Occipital lobe (tissue), 2 donors: ENCODE results near the gene CCDC27. TPM values are rescaled to one million over a fixed set of nuclear protein-coding genes. Genes with fewer than 3 reads are reported as not detected.

Source experiments
- DNase-seq: peaks from one replicate; lab custom pipeline; 2025; lab: John Stamatoyannopoulos, UW
- total RNA-seq: library from RNA; depleted of rRNA; stranded (reverse); fragments of >200 nt; gene quantifications from one replicate; pipeline ENCODE4 v1.2.3, GENCODE V29; 2014

CCDC27 gene
- total RNA-seq, 1 donor from 2014 or later: not detected

DNA sequence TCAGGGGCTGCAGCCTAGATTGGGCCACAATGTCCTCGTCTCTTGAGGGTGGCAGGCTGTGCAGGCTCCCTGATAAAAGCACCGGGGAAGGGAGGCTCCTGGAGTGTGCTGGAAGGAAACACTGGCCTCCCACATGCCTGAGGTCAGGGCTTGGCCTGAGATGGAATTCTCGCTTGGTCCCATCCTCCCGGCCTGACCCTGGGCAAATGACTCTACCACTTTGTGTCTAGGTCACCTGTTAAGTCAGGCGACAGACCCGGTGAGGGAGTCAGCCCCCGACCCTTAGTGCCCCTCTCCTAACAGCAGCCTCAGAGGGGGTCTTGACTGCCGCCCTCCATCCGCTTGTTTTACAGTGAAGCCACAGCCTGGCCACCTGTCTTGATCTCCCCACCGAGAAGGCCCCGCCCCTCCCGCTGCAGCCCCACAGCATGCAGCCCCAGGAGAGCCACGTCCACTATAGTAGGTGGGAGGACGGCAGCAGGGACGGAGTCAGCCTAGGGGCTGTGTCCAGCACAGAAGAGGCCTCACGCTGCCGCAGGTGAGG is 22.8 kb downstream of the CCDC27 start:
- no peak for DNase-seq

DNA sequence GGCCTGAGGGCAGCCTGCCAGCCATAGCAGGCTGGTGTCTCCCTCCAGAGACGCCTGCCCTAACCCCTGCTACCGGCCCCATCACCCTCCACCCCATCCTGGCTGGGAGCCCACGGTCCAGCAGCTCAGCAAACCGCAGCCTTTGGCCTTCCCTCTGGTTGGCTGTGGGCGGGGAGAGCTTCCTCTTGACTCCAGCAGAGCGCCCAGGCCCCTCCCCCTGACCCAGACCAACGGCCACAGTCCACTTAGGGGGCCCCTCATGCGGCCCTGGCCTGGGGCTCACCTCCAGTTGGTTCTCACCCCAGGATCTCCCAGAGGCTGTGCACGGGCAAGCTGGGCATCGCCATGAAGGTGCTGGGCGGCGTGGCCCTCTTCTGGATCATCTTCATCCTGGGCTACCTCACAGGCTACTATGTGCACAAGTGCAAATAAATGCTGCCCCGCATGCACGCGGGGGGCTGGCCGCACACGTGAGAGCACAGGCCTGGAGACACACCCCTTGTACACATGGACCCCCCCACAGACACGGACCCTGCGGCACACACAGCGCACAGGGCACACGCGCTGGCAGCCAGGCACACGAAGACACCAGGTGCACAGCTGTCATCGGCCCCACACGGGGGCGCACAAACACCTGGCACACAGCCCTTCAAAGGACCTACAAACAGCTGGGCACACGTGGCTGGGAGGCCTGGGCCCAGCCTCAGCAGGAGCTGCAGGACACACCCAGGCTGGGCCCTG is 23.4 kb downstream of the CCDC27 start:
- DNase-seq: no peak

DNA sequence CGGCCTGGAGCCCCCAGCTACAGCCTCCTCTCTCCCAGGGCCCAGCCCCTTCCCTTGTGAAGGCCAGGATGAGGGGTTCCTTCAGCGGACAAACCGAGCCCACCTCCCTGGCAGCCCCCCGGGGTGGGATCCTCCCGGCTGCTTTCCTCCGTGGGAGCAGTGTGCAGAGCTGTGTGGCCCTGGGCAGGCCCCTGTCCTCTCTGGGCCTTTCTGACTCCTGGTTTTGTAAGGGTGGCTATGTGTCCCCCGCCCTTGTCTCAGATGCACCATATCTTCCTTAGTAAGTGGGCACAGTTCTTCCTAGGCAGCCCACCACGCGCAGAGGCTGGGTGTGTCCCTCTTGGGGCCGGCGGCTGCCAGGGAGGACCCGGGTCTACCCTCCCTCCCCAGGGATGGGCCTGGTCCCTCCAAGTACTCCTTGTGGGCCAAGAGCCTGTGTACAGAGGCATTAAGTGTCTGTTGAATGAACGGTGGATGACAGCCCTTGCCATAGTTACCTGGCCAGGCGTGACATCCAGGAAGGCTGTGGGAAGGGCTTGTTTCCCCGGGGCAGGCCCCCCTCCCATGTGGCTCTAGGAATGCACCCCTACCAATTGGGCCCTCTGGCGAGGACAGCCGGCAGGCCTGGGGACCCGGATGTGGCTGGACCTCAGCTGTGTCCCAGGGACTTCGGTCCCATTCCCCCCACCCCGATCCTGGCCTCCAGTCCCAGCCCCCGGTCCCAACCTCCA is 24.1 kb downstream of the CCDC27 start:
- DNase-seq: no peak

DNA sequence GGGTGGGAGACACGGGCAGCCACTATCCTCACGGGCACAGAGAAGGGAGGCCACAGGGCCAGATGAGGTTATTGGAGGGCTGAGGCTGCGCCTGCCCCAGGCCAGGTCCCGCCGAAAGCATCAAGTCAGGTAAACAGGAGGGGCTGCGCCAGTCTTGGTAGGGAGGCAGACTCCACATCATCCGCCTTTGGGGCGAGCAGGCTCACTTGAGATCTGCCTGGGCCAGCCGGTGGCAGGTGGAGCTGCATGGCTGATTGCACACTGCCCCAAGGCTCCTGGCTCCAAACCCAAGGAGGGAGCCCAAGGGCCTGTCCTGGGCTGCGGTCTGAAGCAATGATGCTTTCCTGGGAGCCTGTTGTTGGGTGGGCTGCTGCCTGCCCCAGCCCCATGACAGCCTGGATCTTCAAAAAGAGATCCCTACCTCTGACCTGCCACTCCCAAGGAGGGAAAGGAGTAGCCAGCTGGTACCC is 24.9 kb downstream of the CCDC27 start:
- no peak for DNase-seq

DNA sequence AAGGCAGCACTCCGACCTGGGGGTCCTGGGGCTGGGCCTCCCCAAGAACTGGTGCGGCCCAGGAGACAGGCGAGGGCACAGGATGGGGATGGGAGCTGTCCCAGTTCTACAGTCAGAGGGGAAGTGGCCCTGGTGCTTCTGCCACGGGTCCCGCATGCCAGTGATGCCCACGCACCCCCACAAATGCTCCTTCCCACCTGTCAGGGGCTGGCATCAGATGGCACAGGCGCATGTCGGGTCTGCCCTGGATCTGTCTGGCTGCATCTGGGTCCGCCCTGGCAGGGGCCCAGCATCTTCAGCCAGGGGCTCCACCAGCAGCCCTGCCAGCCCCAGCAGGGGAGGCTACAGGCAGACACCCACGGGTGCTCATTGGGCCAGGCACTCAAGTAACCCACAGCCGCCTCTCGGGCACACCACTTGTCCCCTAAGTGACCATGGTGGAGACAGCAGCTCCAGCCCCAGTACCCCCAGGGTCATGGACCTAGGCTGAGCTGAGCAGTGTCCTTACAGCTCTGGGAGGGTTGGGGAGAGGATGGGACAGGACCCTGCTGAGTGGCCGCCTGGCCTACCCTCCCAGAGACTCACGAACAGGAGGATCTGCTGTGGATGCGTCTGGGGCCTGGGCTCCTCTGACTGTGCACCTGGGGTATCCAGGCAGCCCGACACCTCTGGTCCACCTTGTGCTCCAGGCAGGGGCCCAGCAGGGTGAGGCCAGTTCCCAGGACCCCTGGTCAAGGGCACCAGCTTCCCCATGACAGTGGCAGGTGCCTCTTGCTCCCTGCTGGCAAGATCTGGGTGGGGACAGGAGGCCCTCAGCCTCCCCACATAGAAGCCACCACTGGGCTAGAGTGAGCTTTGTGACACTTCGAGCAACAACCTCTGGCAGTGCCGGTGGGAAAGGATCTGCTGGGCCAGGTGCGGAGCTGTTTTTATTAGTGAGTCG is 25.7 kb downstream of the CCDC27 start:
- DNase-seq: no peak

DNA sequence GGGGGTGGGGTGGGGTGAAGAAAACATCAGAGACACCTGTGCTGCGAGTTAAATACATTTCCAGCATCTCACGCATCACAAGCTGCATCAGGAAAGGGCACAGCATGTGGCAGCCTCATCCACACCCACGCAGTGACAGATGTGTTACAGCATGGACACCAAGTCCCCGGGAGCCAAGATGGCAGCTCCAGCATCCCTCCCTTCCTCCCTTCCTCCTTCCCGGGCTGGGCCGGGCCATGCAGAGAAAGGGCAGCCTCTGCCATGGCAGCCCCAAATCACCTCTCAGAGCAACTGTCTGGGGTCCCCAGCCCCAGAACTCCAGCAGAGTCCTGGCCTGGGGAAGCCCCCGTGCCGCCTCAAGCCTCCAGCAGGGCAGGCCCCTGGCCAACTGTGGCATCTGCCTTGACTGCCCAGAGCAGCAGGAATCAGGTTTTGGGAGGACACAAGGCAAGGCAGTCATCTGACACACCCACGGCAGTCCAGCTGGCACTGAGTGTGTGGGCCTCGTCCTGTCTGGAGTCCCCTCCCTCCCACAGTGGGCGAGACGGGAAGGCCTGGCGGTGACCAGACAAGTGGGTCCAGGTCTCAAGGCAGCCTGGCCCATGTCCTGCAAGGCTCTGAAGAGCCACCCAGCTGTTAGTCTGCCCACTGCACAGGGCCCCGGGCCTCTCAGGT is 26.5 kb downstream of the CCDC27 start:
- DNase-seq: peak; percentile 36

DNA sequence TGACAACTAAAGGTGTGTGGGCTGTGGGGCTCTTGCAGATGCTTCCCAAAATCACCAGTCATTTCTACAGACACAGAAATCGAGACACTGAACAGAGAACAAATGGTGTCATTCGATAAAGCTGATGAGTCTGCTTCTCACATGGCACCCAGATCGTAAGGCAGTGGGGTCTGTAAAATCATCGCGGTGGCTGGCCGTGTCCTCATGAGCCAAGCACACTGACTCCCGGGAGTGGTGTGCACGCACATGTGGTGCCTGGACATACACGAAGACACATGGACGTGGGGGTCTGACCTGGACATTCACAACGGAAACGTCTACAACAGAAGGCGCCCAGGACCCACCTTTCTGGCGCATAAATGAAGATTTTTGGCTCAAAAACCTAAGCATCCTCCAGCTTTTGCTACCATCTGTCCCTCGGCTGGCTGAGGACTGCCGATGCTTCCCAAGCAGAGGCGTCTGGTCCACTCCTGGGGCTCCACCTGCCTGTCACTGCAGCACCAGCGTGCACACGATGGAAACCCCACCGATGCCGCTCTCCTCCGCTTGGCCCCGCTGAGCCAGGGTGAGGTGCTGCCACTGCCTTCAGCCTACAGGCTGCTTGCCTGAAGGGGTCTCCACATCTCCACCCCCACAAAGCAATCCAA is 27.1 kb downstream of the CCDC27 start:
- no peak for DNase-seq

DNA sequence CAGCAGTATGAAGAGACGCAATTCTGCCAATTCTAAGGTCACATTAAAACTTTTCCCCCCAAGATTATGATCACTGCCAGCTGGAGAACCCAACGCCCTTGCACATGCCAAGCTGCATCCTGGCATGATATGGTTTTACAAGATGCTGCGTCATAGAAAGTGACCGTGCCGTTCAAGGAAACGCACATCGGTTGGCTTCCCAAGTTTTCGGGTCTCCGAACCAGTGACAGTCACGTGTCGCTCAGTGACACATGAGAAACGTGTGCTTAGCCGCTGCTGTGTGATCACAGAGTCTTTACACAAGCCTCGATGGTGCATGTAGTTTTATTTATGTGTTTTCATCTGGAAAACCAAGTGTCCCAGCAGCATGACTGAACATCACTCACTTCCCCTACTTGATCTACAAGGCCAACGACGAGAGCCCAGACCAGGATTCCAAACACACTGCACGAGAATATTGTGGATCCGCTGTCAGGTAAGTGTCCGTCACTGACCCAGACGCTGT is 27.7 kb downstream of the CCDC27 start:
- DNase-seq: no peak

DNA sequence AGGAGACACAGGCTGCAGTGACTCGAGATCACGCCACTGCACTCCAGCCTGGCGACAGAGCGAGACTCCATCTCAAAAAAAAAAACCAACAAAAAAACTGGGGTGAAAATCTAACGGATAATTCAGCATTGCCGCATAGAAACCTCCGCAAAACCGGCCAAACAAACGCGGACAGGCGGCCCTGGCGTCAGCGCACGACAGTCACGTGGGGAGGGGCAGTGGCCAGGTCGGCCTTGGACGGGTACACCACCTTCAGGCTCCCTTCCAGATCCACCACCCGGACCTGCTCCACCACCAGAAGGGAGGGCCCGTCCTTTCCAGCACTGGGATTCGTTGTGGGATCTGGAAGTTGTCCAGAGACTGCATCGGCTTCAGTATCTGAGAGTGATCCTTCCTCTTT is 28.7 kb downstream of the CCDC27 start:
- DNase-seq: no peak

DNA sequence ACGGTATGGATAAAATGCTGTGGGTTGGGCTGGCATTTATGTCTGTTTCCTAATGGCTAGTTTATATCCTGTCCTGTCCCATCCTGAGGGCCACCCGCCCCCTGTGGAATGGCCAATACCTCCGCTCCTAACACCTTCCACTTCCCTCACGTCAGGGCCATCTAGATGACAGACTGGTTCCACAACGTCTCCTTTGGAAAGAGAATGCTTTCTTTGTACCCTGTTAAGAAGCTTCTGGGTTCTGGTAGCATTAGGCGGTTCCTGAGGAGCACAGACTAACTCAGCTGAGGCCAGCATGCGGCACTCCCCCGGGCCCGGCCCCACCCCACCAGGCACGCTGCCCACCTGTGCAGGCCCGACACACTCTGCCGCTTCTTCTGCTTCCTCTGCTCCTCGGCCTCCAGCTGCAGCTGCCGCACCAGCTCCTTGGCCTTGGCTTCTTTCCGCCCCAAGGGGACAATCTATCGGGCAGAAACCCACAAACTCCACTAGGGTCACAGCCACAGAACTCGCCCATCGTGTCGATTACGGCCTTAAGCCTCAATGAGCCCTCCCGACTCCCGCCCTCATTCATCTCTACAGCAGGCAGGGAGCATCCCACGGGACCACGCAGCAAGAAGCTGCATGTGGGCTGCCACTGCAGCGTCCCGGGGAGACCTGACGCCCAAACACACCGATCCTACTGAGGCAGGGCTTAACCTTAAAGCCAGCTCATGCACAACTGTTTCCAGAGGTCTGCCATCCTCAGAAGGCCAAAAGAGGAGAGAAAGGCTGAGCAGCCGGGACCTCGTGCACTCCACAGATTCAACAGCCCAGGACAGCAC is 31.6 kb downstream of the CCDC27 start:
- DNase-seq: no peak

DNA sequence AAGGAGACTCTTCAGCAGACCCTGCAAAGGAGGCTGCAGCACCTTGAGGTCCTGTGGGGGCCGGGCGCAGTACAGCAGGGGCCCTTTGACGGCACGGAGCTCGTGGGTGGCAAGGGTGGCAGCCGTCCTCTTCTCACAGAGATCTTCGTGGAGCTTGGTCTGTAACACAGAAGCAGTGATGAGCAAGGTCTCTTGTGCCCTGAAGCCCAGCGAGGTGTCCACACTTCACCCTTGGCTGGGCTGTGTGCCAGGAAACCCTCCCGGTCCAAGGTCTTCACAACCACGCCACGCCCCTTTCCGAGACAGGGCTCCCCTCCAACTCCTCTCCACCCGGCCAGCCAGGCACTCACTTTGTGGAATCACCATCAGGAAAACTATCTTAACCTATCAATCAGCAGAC is 32.8 kb downstream of the CCDC27 start:
- DNase-seq: no peak

DNA sequence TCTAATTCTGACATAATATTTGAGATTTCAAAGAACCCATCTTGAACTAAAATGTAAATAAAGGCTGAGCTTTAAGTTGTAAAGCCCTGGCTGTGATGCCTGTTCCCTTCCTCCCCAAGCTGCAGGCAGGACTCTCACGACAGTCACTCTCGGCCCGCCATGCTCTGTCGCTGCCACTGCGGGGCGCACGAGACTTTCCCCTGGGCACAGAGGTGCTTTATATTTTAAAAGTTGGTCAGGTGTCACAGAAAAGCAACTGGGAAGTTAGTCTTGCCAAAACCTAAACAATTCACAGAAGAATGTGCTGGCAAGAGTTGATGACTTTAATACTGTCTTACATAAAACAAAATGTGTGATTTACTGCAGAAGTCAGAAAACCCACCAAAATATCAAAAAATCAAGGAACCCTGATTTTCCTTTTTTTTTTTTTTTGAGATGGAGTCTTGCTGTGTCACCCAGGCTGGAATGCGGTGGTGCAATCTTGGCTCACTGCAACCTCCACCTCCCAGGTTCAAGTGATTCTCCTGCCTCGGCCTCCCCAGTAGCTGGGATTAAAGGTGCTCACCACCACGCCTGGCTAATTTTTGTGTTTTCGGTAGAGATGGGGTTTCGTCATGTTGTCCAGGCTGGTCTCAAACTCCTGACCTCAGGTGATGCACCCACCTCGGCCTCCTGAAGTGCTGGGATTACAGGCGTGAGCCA is 33.4 kb downstream of the CCDC27 start:
- no peak for DNase-seq

DNA sequence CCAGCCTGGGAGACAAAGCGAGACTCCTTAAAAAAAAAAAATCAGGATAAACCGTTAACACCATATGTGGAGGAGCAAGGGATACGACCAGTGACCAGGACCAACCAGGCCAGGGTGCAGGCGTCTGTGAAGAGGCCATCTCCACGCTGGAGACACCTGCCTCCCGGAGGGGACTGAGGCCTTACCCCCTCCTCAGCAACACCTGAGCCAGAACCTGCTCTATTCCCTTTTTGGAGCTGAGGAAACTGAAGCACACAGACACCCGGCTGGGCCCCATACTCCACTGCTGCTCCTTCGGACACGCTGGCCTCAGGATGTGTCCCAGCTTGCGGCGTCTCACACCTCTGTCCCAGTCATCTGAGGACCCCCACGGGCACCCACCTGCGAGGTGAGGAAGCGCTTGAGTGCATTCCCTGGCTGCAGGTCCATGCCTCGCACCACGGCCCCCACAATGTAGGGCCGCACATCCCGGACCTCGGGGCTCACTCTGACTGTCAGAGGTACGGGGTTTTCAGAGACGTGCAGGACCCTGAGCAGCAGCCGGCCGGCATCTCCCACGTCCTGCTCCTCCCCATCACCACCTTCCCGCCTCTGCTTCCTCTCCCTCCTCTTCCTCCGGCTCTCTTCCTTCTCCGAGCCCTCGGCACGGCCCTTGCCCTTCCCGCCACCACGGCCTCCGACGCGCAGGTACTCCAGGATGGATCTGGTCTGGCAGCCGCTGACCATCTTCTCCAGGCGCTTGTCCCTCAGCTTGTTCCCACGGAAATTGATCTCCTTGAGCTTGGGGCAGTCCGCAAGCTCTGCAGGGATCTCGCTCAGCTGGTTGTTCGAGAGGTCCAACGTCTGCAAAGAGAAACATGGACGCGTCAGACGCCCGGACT is 34.5 kb downstream of the CCDC27 start:
- DNase-seq: no peak

DNA sequence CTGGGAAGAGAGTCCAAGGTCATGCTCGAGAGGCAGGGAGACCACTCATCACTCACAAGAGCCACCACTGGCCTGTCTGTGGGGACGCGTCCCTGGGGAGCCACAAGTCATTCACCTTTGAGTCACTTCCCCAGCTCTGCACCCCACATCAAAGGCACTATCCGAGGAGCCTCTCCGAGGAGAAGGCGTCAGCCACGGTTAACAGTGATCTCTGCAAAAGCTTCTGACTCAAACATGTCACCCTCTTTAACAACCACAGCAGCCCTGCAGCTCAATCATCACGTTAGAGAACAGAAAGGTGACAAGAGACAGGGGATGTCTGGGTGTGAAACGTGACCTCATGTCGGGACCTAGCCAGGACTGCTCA is 35.1 kb downstream of the CCDC27 start:
- no peak for DNase-seq

DNA sequence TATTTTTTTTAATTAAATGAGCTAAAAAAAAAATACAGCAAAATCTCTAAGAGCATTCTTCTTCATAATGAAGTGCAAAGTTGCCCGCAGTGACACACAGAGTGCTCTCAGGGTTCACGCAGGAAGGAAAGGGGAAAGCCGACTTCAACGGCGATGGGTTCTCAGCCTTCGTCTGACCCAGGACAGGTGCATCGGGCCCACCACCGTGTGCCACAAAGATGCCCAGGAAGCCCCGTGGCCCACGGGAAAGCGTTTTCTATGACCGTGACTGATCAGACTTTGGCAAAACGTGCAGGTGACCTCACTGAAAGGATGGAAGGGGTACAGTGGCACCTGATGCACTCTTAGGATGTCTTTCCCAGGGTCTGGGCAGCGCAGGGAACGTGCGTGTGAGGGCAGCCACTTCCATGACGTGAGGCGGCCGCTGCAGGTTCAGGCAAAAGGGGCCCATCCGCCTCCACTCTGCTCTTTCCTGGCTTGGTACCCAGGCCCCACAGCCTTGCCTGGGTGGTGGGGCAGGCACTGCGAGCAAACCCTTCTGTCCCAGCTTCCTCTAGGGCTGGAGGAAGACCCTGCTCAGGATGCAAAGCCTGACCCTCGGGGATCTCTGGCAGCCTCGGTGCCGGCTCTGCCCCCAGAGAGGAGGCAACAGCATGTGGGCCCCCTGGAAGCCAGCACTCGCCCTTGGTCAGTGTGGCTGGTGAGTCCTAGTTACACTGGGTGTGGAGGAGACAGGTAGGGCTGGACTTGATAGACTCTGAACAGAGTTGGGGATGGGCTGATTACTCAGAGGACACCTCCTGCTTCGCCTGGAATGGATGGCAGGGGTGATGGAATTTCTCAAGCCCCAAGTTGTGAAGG is 35.7 kb downstream of the CCDC27 start:
- no peak for DNase-seq

DNA sequence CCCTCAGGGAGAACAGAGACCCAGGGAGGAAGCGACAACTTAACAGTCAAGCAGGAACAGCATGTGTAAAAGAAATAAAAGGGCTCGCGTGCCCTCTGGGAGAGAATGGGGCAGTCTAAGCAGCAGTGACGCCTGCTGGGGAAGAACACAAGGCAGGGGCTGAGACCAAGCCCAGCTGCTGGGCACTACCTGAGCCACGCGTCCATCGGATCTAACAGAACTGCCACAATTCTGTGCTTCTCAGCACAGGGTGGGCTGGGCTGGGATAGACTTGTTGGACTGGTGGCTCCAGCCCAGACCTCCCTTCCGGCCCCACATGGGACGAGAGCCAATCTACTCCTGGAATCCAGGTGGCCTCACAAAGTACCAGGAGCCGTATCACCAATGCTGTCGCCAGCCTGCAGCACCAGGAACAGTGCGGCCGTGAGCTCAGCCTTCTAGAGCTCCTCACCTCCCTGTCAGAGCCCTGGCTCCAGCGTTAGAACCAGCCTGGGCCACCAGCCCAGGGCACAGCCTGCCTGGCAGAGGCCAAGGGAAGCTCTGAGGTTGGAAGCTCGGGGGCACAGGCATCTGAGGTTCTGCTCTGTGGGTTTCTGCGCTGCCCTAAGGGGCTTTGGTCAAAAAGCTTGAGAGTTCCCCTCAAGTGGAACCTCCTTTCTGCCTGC is 36.6 kb downstream of the CCDC27 start:
- DNase-seq: no peak
